B cell (primary cell): ENCODE data around the gene PDZD7.

ENCODE experiments used
- CTCF ChIP-seq: fragments of 200-600 bp; IDR thresholded peaks from one replicate; pipeline ENCODE4 v1.8.0; 2022; ENCODE audit warnings: antibody characterized with exemption, mild to moderate bottlenecking
- EZH2 ChIP-seq: IDR thresholded peaks from 2 replicates; pipeline ENCODE4 v1.6.1; 2012; ENCODE audit warnings: borderline replicate concordance, low read depth, mild to moderate bottlenecking, moderate library complexity, low read length; ENCODE audit not compliant: insufficient read depth, poor library complexity, severe bottlenecking

- TF ChIP-seq EZH2 (no peak), CTCF (no peak)
Observed at GRCh38 chr10:100984672-100985177, 46.2 kb downstream of the PDZD7 start.
